HFFc6 (cell line): ENCODE data around the gene LZTS3. TPM values are rescaled to one million over a fixed set of nuclear protein-coding genes. Genes with fewer than 3 reads are reported as not detected.

ENCODE experiments used
- DNase-seq: peaks from one replicate; pipeline ENCODE4 v3.0.0-alpha.2; 2018
- H3K27ac Mint-ChIP-seq: 2 replicates; pipeline ENCODE4 v1.8.0; 2020; ENCODE audit warnings: mild to moderate bottlenecking, mixed read lengths
- H3K27me3 Mint-ChIP-seq: 2 replicates; pipeline ENCODE4 v1.8.0; 2021; ENCODE audit warnings: mild to moderate bottlenecking, moderate library complexity, mixed read lengths; ENCODE audit not compliant: insufficient read depth
- H3K36me3 Mint-ChIP-seq: 2 replicates; pipeline ENCODE4 v1.8.0; 2021; ENCODE audit warnings: low read depth, mixed read lengths
- H3K4me1 Mint-ChIP-seq: 2 replicates; pipeline ENCODE4 v1.8.0; 2020; ENCODE audit warnings: low read depth, mixed read lengths
- H3K4me3 Mint-ChIP-seq: 2 replicates; pipeline ENCODE4 v1.8.0; 2020; ENCODE audit warnings: mild to moderate bottlenecking, moderate library complexity, mixed read lengths
- H3K9me3 Mint-ChIP-seq: 2 replicates; pipeline ENCODE4 v1.8.0; 2020; ENCODE audit warnings: mild to moderate bottlenecking, mixed read lengths
- total RNA-seq, 6 experiments: library from RNA; stranded (reverse); fragmentation: NEBNext Ultra II Directional; extraction: Animal tissue kit (Norgen Biotek cat#: 25700); gene quantifications; 2 replicates in 1 of 6; 3 replicates in 5 of 6; pipeline ENCODE4 v1.2.3, GENCODE V29; 2021
- TF ChIP-seq, protein P1 (sequence below): fragments of 200-600 bp; sonication (generic); IDR thresholded peaks from 2 replicates; pipeline ENCODE4 v1.5.0; 2021; ENCODE audit warnings: antibody characterized with exemption, mild to moderate bottlenecking

Gene LZTS3
- total RNA-seq, 6 experiments from 2014 or later: 2.7 to 6.1 (median 3.0) TPM

DNA sequence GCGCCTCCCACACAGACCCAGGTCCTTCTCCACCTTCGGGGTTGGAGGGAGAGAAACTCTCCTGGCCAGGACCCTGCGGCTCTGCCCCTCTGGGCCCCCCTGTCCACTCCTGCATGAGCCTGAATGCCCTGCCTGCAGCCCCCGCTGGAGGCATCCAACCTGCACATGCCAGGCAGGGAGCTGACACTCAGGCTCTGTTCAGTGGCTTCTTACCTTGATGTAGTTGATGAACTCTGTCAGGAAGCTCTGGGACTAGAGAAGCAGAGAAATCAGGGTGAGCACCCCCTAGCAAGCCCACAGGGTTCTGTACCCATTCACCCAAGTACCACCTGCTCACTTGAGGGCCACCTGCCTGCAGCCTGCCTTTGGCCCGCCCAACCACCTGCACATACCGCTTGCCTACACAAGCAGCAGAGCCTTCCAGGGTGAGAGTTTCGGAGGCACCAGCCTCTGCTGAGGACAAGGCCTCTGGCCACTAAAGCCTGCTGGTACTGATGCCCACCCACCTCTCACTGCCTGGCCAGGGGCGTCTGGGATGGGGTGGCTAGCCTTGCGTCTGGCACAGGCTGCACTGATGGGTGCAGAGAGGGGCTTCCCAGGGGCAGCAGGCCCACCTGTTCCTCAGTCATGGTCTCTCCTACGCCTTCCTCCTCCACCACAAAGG, 21.4 kb upstream of the LZTS3 start:
- DNase-seq: no peak
- Mint-ChIP-seq H3K4me3 (no peak overlapping the region), H3K27ac (no peak overlapping the region), H3K27me3 (no peaks in the 10 kb centered on the region), H3K36me3 (peaks cover 14% of the 10 kb centered on the region; the same call in 1 of the 2 replicates), H3K9me3 (no peaks in the 10 kb centered on the region), H3K4me1 (no peaks in the 10 kb centered on the region)
- TF ChIP-seq, protein P1, sequence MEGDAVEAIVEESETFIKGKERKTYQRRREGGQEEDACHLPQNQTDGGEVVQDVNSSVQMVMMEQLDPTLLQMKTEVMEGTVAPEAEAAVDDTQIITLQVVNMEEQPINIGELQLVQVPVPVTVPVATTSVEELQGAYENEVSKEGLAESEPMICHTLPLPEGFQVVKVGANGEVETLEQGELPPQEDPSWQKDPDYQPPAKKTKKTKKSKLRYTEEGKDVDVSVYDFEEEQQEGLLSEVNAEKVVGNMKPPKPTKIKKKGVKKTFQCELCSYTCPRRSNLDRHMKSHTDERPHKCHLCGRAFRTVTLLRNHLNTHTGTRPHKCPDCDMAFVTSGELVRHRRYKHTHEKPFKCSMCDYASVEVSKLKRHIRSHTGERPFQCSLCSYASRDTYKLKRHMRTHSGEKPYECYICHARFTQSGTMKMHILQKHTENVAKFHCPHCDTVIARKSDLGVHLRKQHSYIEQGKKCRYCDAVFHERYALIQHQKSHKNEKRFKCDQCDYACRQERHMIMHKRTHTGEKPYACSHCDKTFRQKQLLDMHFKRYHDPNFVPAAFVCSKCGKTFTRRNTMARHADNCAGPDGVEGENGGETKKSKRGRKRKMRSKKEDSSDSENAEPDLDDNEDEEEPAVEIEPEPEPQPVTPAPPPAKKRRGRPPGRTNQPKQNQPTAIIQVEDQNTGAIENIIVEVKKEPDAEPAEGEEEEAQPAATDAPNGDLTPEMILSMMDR: no peak

DNA sequence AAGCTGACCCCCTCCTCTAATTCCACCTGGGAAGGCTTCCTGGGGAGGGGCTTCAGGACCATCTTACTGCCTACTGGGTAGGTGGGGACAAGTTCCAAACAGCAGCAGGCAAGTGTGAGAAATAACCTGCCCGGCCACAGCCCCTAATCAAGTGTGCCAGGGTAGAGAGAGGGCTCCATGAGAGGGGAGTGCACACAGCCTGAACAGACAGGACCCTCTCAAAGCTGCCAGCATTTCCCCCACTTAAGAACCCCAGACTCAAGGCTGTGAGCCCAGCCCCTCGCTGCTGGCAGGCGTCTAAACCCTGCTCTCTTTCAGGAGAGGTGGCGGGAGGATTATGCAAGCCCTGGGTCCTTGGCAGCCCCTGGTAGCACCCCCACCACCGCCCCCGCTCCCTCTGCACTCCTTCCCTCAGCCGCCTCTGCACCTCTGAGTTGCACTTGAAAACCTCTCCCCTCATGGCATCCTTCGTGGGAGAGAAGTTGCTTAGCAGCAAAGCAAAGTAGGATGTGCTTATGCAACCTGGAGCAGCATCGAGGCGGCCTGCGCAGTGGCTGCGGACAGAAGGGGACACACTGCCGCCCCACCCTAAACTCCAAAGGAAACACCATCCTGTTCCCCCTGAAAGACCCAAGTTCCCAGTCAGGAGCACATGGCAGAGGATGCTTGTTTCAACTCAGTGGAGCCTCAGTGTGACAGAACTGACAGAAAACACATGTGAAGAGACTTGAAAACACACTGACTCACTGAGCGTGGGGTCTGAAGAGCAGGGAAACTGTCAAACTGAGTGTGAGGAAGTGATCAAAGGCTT, 20.7 kb upstream of the LZTS3 start:
- DNase-seq: no peak
- Mint-ChIP-seq H3K4me1 (no peaks in the 10 kb centered on the region), H3K27me3 (no peaks in the 10 kb centered on the region; the same call in 1 of the 2 replicates), H3K27ac (no peak overlapping the region), H3K9me3 (no peaks in the 10 kb centered on the region), H3K4me3 (no peak overlapping the region), H3K36me3 (peaks cover 18% of the 10 kb centered on the region)
- TF ChIP-seq, protein P1: no peak

DNA sequence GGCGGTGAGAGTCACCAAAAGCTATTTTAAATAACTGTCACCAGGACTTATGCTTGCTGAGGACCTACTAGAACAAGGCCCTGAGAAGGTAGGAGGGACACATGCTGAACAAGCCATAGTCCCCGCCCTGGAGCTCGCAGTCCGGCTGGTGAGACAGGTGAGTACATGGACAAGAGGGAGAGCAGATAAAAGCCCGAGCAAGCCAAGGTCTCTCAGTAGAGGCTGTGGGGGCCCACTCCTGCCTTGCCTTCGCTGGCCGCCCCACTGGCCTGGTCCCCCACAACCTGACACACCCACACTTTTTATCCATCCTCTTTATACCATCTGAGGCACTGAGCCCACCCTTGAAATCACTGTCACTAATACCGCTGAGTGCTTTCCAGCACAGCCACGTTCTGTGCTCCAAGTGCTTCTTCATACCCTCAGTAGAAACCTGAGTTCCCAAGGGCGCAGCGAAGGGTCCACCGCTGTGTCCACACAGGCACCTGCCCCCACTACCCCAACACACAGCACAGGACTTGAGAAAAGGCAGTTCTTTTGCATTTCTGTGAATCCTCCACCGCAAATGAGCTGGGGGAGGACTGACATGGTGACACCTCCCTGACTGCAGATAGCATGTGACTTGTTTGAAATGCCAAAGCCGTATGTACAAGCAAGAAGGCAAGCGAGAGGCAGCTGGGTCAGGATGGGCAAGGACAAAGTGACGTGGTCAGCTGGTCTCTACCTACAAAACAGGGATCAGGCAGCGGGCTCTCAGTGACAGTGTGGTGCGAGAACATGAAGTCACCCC, 19.1 kb upstream of the LZTS3 start:
- no peak for DNase-seq
- Mint-ChIP-seq H3K27me3 (no peaks in the 10 kb centered on the region; the same call in 1 of the 2 replicates), H3K27ac (no peak overlapping the region), H3K4me3 (no peak overlapping the region), H3K9me3 (no peaks in the 10 kb centered on the region), H3K36me3 (peaks cover 18% of the 10 kb centered on the region), H3K4me1 (no peaks in the 10 kb centered on the region)
- TF ChIP-seq, protein P1: no peak

DNA sequence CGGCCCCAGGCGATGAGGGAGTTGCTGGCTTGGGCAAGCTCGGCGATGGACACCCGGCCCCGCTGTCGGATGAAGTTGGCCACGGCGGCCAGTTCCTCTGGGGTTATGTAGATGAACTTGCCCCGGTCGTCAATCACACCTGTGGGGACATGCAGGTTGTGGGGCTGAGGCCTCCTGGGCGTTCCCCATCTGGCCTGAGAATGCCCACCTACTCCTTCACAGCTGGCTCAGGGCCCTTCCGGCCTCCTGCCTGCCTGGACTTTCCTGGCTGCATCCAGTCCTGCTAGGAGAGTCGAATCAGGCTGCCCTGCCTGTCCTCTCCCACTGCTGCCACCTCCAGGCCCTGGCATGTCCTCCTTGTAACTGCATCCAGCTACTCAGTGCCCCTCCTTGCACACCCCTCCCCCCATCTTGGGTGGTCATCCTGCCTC, 17.3 kb upstream of the LZTS3 start:
- Mint-ChIP-seq H3K4me3 (no peak overlapping the region), H3K4me1 (no peaks in the 10 kb centered on the region), H3K27me3 (no peaks in the 10 kb centered on the region; the same call in 1 of the 2 replicates), H3K27ac (no peak overlapping the region), H3K36me3 (peaks cover 14% of the 10 kb centered on the region), H3K9me3 (no peaks in the 10 kb centered on the region)
- TF ChIP-seq, protein P1: no peak
- DNase-seq: no peak

DNA sequence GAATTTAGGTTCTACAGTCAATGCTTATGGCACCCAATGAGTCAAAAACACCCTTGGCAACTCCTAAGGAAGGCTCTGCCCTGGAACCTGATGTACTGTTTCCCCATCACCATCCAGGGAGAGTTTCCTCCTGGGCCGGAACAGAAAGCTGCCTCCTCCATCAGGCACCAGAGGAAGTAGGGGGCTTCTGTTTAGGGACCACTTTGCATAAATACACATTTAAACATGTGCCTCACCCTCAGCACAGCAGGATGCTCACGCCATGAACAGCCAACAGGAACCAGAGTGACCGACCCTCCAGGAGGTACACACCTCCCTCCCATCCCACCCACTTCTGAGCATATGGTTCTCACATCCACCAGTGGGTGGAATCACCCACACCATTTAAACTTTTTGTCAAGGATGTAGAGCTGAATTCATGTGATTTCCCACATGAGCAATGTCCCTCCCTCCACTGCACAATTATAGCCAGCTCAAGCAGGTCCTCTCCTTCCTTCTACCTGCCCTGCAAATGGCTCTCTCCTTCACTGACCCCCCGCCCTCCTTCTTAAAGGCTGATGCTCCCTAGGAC, 16.3 kb upstream of the LZTS3 start:
- no peak for DNase-seq
- Mint-ChIP-seq H3K27ac (no peak overlapping the region; the same call in 1 of the 2 replicates), H3K9me3 (no peaks in the 10 kb centered on the region), H3K4me1 (no peaks in the 10 kb centered on the region), H3K27me3 (no peaks in the 10 kb centered on the region; the same call in 1 of the 2 replicates), H3K36me3 (peaks cover 9% of the 10 kb centered on the region), H3K4me3 (no peak overlapping the region)
- TF ChIP-seq, protein P1: no peak
